GM18870 (cell line): ENCODE data around the gene ZFP30.

ENCODE experiments used
- ATAC-seq: cut with Tn5 transposase; IDR thresholded peaks from one replicate; pipeline ENCODE4 v1.9.1; 2021; ENCODE audit warnings: moderate library complexity; ENCODE audit not compliant: unreplicated experiment

ZFP30 gene

GRCh38 chr19:37564624-37565369, 90.5 kb downstream of the ZFP30 start:
- ATAC-seq, result no peak
